Measurements from ENCODE around the gene STX8.

- TF ChIP-seq, protein P1, sequence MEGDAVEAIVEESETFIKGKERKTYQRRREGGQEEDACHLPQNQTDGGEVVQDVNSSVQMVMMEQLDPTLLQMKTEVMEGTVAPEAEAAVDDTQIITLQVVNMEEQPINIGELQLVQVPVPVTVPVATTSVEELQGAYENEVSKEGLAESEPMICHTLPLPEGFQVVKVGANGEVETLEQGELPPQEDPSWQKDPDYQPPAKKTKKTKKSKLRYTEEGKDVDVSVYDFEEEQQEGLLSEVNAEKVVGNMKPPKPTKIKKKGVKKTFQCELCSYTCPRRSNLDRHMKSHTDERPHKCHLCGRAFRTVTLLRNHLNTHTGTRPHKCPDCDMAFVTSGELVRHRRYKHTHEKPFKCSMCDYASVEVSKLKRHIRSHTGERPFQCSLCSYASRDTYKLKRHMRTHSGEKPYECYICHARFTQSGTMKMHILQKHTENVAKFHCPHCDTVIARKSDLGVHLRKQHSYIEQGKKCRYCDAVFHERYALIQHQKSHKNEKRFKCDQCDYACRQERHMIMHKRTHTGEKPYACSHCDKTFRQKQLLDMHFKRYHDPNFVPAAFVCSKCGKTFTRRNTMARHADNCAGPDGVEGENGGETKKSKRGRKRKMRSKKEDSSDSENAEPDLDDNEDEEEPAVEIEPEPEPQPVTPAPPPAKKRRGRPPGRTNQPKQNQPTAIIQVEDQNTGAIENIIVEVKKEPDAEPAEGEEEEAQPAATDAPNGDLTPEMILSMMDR (IDR thresholded peaks at IDR 0.05), result no peak
- TF ChIP-seq POLR2A (IDR thresholded peaks at IDR 0.05) (no peak), POLR2AphosphoS5 (IDR thresholded peaks at IDR 0.05) (no peak)
Observed at GRCh38 chr17:9521062-9521461, 54.6 kb downstream of the STX8 start.

All from stomach (tissue), 4 donors.